Astrocyte of the cerebellum (primary cell): ENCODE data around the gene LRRC1.

ENCODE experiments used
- DNase-seq: peaks from one replicate; pipeline ENCODE4 v3.0.0-alpha.2; 2011; ENCODE audit warnings: low read depth
- H3K4me3 ChIP-seq: 2 replicates; pipeline ENCODE4 v1.5.1; 2011; ENCODE audit warnings: mild to moderate bottlenecking, low read depth, low read length, moderate library complexity
- CTCF ChIP-seq: IDR thresholded peaks from 2 replicates; pipeline ENCODE4 v1.5.1; 2012; ENCODE audit warnings: low read length, low read depth, moderate library complexity, mild to moderate bottlenecking; ENCODE audit errors: missing control alignments
- in situ Hi-C: cut with HindIII; loops from 2 replicates; pipeline ENCODE4 v1.10.0; 2017; ENCODE audit warnings: low sequenced_read_pairs

LRRC1 gene

GRCh38 chr6:53925891-53926290 is 131.1 kb downstream of the LRRC1 start:
- in situ Hi-C loops = no loop called here
- no peak for TF ChIP-seq CTCF

GRCh38 chr6:53926505-53926904 is 131.7 kb downstream of the LRRC1 start:
- TF ChIP-seq CTCF = no peak
- H3K4me3 ChIP-seq = no peak overlapping the region
- in situ Hi-C loops = no loop called here
- DNase-seq = no peak

More at GRCh38 chr6:53925891-53926290, 131.1 kb downstream of the LRRC1 start:
- H3K4me3 ChIP-seq = no peak overlapping the region
- no peak for DNase-seq

GRCh38 chr6:53928641-53929040 is 133.8 kb downstream of the LRRC1 start:
- in situ Hi-C loops = no loop called here
- no peak for TF ChIP-seq CTCF
- no peak for DNase-seq
- H3K4me3 ChIP-seq = no peak overlapping the region

GRCh38 chr6:53929041-53929820 is 134.4 kb downstream of the LRRC1 start:
- no peak for DNase-seq
- no peak for TF ChIP-seq CTCF
- in situ Hi-C loops = no loop called here
- no peak overlapping the region for H3K4me3 ChIP-seq

- no peak for TF ChIP-seq CTCF
- in situ Hi-C loops = no loop called here
- no peak overlapping the region for H3K4me3 ChIP-seq
- DNase-seq = no peak
Observed at GRCh38 chr6:53929821-53930120, 135.0 kb downstream of the LRRC1 start.

- no peak for TF ChIP-seq CTCF
- H3K4me3 ChIP-seq = no peak overlapping the region
- in situ Hi-C loops = no loop called here
- no peak for DNase-seq
Observed at GRCh38 chr6:53930330-53930729, 135.5 kb downstream of the LRRC1 start.
